NCI-H82 treated with DMSO at 0.1 percent for 48 hours (cell line): ENCODE results near the gene CDH26.

Experiments used
- DNase-seq: peaks from one replicate; lab custom pipeline; 2025; ENCODE audit not compliant: unreplicated experiment; lab: John Stamatoyannopoulos, UW

CDH26 gene

DNA sequence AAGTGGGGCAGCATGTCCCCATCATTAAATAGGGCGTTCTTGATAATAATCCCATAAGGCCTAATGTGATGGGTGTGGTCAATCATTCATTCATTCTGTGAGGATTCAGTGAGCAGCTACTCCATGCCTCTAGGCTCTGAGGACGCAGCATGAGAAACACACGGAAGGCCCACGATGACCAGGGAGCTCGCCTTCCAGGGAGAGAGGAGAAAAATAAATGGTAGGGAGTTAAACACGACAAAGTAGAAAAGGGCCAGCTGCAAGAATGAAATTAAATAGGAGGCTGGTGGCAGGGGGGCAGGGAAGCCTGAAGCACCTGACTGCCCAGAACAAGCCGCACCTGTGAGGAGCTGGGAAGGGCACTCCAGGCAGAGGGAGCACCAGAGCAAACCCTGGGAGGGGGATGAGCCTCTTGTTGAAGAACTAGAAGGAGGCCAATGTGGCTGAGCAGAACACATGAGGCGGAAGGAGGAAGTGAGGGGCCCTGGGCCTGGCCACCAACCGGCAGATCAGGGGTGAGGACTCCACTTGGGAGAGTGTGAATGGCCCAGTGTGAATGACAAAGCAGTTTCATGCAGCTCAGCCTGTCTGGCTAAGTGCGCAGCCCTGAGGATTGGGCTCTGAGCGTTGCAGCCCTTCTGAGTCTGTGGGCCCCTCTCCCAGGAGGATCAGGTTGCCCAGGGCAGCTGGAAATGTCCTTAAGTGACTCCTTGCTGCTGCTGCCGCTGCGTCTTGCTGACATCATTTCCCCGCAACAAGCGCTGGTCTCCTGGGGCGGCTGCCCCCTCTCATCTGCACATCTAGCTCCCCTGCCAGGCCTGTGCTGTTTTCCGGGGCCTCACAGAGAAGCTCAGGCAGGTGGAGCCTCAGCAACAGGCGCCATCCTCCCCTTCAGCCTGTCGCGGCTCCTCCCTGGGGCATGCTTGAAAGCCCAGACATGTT is 99.9 kb downstream of the CDH26 start:
- peak; percentile 39 for DNase-seq

- DNase-seq = no peak
Measured at GRCh38 chr20:60058879-60059278, 100.7 kb downstream of the CDH26 start.

GRCh38 chr20:60060006-60060557 is 101.9 kb downstream of the CDH26 start:
- no peak for DNase-seq

DNA sequence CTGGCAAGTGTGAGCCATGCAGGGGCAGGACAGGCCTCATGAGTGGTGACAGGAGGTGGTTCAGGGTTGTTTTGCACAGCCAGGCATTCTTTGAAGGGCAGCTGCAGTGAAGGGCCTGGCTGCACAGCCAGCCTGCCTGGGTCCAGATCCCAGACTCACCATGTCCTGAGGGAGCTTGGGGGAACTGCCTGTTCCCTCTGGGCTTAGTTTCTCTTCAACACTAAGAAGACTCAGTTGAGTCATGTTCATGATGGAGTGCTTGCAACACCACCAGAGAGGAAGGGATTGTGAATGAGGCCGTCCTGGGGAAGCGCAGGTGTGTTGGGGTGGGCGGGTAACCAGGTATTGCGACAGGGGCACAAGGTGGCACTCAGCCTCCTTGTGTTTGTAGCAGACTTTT is 102.4 kb downstream of the CDH26 start:
- DNase-seq = no peak

DNA sequence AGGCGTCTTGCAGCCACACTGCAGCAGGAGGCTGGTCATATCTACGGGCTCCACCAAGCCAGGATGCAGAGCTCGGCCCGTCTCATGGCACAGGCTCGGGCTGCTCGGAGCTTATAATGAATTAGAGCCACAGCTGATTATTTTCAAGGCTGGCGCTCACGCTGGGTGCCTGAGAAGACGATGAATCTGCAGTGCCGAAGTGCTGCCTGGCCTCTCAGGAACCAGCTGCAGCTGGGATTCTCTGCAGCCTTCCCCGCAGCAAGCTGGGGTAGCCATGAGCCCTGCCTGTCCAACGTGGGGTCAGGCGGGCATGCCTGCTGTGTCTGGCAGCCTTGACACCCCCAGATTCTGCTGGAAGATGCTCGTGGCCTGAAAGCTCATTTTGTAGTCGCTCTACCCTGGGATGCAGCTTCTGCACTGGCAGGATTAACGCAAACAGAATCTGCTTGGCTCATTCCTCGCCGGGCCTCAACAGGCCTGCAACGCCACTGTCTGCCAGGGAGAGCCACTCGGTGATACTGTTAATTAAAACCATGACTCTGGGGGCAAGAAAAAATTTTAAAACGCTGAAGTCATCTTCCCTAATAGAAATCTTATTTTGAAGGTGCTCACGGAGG is 104.3 kb downstream of the CDH26 start:
- DNase-seq = no peak

DNA sequence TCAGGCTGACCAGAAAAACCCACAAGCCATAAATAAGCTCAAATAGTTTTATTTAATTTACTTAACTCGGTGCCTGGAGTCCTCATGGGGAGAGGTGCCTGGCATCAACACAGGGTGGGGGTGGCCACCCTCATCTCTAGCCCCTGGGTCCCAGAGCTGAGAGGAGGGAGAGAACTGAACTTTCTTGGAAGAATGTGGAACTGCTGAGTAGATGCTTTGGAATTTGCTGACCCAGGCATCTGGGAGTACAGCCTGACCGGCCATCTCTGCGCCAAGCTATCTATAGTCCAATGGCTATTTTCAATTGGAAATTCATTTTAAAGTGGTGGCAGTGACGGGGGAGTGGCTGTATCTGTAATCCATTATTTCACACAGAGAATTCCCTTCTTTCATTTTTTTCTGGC is 104.8 kb downstream of the CDH26 start:
- no peak for DNase-seq

GRCh38 chr20:60063739-60064380 is 105.6 kb downstream of the CDH26 start:
- DNase-seq = no peak
